ENCODE measurements around the gene STXBP6. TPM values are rescaled to one million over a fixed set of nuclear protein-coding genes. Genes with fewer than 3 reads are reported as not detected.

The STXBP6 gene
- total RNA-seq, 4 donors from 2014 or later: 11.9 to 30.5 (median 14.6) TPM

- TF ChIP-seq POLR2A (IDR thresholded peaks at IDR 0.05) (no peak), CTCF (IDR thresholded peaks at IDR 0.05) (no peak)
- DNase-seq: no peak
- H3K27ac ChIP-seq: no peak overlapping the region
- no peaks in the 10 kb centered on the region for H3K9me3 ChIP-seq
- intact Hi-C loops (cut with DNase I; ENCODE audit: low total_unique reads): no loop called here
- H3K4me1 ChIP-seq: peaks cover 0 to 6% of the 10 kb centered on the region in 2 donors
- no peaks in the 10 kb centered on the region for H3K36me3 ChIP-seq
- H3K27me3 ChIP-seq: no peaks in the 10 kb centered on the region
- H3K4me3 ChIP-seq: no peak overlapping the region
Observed at GRCh38 chr14:24784981-24785380, 265.0 kb downstream of the STXBP6 start.

GRCh38 chr14:24783791-24784190 lies 266.2 kb downstream of the STXBP6 start:
- intact Hi-C loops (cut with DNase I; ENCODE audit: low total_unique reads): no loop called here
- no peak for DNase-seq
- no peaks in the 10 kb centered on the region for H3K4me1 ChIP-seq

GRCh38 chr14:24780281-24780680 lies 269.7 kb downstream of the STXBP6 start:
- intact Hi-C loops (cut with DNase I; ENCODE audit: low total_unique reads): no loop called here
- DNase-seq: no peak
- TF ChIP-seq POLR2A (IDR thresholded peaks at IDR 0.05): no peak
- TF ChIP-seq CTCF (IDR thresholded peaks at IDR 0.05): no peak
- Histone ChIP-seq H3K36me3 (no peaks in the 10 kb centered on the region), H3K27me3 (no peaks in the 10 kb centered on the region), H3K4me3 (no peak overlapping the region), H3K4me1 (no peaks in the 10 kb centered on the region), H3K9me3 (no peaks in the 10 kb centered on the region), H3K27ac (no peak overlapping the region)

More at GRCh38 chr14:24783791-24784190, 266.2 kb downstream of the STXBP6 start:
- no peak overlapping the region for H3K4me3 ChIP-seq
- H3K27ac ChIP-seq: no peak overlapping the region
- H3K27me3 ChIP-seq: no peaks in the 10 kb centered on the region
- TF ChIP-seq POLR2A (IDR thresholded peaks at IDR 0.05) (no peak), CTCF (IDR thresholded peaks at IDR 0.05) (no peak)
- no peaks in the 10 kb centered on the region for H3K36me3 ChIP-seq
- no peaks in the 10 kb centered on the region for H3K9me3 ChIP-seq

GRCh38 chr14:24777678-24778077 lies 272.3 kb downstream of the STXBP6 start:
- Histone ChIP-seq H3K27me3 (no peaks in the 10 kb centered on the region), H3K27ac (no peak overlapping the region), H3K4me1 (no peaks in the 10 kb centered on the region), H3K4me3 (no peak overlapping the region), H3K9me3 (no peaks in the 10 kb centered on the region), H3K36me3 (no peaks in the 10 kb centered on the region)
- intact Hi-C loops (cut with DNase I; ENCODE audit: low total_unique reads): no loop called here
- no peak for DNase-seq
- TF ChIP-seq POLR2A (IDR thresholded peaks at IDR 0.05) (no peak), CTCF (IDR thresholded peaks at IDR 0.05) (no peak)

- H3K4me1 ChIP-seq: no peaks in the 10 kb centered on the region
- H3K9me3 ChIP-seq: no peaks in the 10 kb centered on the region
- H3K4me3 ChIP-seq: no peak overlapping the region
- no peaks in the 10 kb centered on the region for H3K27me3 ChIP-seq
- intact Hi-C loops (cut with DNase I; ENCODE audit: low total_unique reads): no loop called here
- H3K27ac ChIP-seq: no peak overlapping the region
- TF ChIP-seq CTCF (IDR thresholded peaks at IDR 0.05) (no peak), POLR2A (IDR thresholded peaks at IDR 0.05) (no peak)
- DNase-seq: no peak
- H3K36me3 ChIP-seq: no peaks in the 10 kb centered on the region
Observed at GRCh38 chr14:24775950-24776349, 274.0 kb downstream of the STXBP6 start.

Data from uterus (tissue), 4 donors.